GM18909 (cell line): ENCODE results near the gene HLA-DMB.

Experiments
- ATAC-seq: cut with Tn5 transposase; IDR thresholded peaks from one replicate; pipeline ENCODE4 v1.9.1; 2021; ENCODE audit warnings: mild to moderate bottlenecking; ENCODE audit not compliant: unreplicated experiment, poor library complexity

HLA-DMB gene

DNA sequence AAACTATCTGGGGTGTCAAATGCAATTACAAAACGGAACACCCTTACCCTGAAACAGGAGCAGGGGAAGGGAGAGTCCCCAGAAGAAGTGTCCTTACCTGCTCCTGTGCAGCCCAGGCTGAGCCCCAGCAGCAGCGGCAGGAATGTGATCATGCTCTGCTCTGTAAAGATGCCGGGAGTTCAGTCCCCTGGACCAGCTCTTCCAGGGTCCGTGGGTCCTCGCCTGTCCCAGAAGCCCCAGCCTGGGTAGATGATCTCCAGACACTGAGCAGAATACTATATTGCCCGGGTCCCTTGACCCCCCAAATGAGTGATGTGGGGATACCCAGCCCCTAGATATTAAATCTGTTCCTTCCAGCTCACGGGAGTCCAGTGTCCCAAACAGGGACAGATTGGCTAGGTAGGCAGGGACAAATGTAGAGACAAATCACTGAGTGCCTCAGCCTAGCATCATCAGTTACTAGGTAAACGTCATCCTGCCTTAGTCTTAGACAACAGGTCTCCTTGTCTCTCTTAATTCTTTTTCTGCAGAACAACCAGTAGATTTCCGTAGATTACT is at the start of gene HLA-DMB:
Gene HLA-DMB, minus strand, starts transcription at position 373 of the 558 bp plus-strand sequence. Its CDS starts 221 bp downstream, at position 152.
- ATAC-seq = peak; percentile 64

- no peak for ATAC-seq
Measured at GRCh38 chr6:32989368-32989767, 48.5 kb upstream of the HLA-DMB start.

DNA sequence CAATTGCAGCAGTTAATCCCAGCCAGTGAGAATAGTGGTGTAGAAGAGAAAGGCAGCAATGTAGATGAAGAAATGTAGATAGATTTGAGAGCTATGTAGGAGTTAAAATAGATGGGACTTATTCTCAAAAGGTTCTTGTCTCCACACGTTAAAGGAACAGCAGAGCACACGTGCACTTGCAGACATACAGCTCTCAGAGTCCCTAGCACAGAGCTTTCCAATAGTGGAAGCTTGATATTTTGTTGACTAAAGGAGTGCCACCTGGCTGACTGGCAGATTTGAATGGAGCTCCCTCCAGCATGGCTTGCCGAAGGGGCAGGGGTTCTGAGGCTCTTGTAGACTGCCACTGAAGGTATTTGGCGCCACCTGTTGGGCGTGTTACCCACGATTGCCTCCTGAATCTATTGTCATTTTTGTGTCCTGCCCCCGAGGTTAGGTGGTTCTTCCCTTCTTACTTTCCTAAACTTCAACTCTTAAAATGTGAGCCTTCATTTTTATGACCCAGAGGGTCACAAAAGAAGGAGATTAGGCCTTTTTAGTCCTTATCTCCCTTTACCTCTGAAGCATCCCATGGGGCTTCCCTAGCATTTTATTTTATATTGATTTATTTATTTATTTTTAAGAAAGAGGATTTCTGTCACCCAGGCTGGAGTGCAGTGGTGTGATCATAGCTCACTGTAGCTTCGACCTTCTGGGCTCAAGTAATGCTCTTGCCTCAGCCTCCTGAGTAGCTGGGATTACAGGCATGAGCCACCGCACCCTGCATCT is 44.0 kb upstream of the HLA-DMB start:
- ATAC-seq = no peak

- no peak for ATAC-seq
Measured at GRCh38 chr6:32983964-32984621, 43.3 kb upstream of the HLA-DMB start.

- no peak for ATAC-seq
Measured at GRCh38 chr6:32983493-32983848, 42.6 kb upstream of the HLA-DMB start.

GRCh38 chr6:32982702-32983492 is 42.1 kb upstream of the HLA-DMB start:
- no peak for ATAC-seq

- ATAC-seq = no peak
Measured at GRCh38 chr6:32982084-32982701, 41.4 kb upstream of the HLA-DMB start.

GRCh38 chr6:32980488-32981038 is 39.7 kb upstream of the HLA-DMB start:
- ATAC-seq = no peak

- ATAC-seq = no peak
Measured at GRCh38 chr6:32979720-32980487, 39.1 kb upstream of the HLA-DMB start.

DNA sequence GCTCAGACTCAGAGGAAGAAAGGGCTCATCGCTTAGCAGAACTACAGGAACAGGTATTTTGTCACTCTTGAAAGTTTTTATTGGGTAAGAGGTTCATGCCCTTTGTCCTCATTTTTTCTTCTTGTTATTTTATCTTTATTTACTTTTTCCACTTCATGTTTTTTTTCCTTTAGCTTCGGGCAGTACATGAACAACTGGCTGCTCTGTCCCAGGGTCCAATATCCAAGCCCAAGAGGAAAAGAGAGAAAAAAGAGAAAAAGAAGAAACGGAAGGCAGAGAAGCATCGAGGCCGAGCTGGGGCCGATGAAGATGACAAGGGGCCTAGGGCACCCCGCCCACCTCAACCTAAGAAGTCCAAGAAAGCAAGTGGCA is 37.1 kb upstream of the HLA-DMB start:
- no peak for ATAC-seq

DNA sequence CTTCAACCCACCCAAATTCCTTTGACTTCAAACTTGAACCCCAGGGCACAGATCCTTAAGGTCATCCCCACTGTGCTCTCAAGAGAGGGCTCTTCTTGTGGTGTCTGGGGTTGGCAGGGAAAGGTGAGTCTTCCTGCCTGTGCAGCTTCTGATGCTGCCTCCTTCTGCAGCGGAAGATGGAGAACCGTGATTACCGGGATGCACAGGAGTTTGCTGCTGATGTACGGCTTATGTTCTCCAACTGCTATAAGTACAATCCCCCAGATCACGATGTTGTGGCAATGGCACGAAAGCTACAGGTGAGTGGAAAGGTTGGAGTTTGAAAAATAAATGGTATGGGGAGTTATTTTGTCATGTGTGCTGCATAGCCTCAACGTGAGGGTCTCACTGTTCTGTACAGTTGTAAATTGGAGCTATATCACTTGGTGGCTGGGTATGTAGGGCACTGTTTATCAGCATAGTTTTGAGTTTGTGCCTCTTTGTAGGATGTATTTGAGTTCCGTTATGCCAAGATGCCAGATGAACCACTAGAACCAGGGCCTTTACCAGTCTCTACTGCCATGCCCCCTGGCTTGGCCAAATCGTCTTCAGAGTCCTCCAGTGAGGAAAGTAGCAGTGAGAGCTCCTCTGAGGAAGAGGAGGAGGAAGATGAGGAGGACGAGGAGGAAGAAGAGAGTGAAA is 36.6 kb upstream of the HLA-DMB start:
- ATAC-seq = no peak

GRCh38 chr6:32976334-32977069 is 35.7 kb upstream of the HLA-DMB start:
- no peak for ATAC-seq

- no peak for ATAC-seq
Measured at GRCh38 chr6:32975886-32976285, 35.1 kb upstream of the HLA-DMB start.

GRCh38 chr6:32974541-32975308 is 33.9 kb upstream of the HLA-DMB start:
- no peak for ATAC-seq

DNA sequence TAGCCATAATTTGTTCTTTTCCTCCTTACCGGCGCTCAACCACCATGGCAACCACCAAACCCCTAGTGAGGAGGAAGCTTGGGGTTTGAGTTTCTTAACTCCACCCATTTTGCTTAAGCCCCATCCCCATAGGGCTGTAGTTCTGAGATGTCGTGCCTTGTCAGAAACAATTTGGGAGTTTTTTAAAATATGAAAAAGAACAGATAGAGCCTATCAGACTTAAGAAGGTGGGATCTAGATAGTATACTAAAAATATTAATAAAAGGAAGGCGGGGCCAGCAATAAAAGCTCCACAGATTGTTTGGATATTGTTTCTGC is 33.1 kb upstream of the HLA-DMB start:
- ATAC-seq = no peak

DNA sequence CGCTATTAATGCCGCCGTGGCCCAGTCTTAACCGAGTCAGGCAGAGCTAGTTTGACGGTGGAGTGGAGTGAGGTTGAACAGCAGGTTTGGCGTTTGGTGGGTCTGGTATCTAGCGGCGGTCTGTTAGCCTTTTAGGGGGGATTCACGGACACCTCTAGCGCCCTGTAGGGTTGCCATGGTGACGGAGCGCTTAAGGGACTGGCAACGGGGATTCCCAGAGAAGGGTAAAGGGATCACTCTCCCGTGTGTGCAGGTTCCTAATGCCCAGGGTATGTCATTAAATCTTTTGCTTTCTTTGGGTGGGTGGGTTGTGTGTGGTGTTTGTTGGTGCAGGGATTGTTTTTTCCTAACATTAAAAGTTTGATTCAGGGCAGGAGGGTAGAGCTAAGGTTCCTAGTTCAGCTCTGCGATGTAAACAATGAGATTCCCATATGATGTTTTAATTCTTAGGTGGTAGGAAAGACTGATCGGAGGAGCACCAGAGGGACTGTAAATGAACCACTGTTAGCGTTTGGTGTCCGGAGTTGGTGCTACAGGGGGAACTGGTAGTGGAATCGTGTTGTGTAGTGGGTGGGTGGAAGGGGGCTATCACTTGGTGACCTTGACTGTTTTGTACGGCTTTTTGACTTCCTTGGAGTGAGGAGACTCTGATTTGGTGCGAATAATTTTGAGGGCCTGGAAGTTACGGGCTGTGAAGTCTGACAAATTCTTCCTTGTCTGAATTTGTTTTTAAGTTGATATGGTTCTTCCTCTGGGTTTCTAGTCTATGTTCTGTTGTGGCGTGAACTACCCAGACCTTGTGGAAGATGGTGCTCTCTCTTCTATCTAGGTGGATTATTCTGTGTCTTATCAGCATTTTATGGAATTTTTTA is 32.6 kb upstream of the HLA-DMB start:
- ATAC-seq = no peak
